Pulmonary artery endothelial cell (primary cell): Measurements from ENCODE around the gene CASP14. TPM values are rescaled to one million over a fixed set of nuclear protein-coding genes. Genes with fewer than 3 reads are reported as not detected.

Experiments
- total RNA-seq: library from RNA; depleted of rRNA; stranded (reverse); fragments of >200 nt; gene quantifications from 2 replicates; pipeline ENCODE4 v1.2.3, GENCODE V29; 2014

Gene CASP14
- total RNA-seq, 1 donor from 2014 or later: not detected

Other genes starting within 250 kb of the CASP14 start
- gene OR7A5, start 214.3 kb upstream of the CASP14 start, total RNA-seq: not detected in 2 replicates
- not detected in 2 replicates for gene OR7C1, start 214.3 kb upstream of the CASP14 start, total RNA-seq
- gene OR7A10, start 200.6 kb upstream of the CASP14 start, total RNA-seq: not detected in 2 replicates
- not detected in 2 replicates for gene OR7A17, start 163.3 kb upstream of the CASP14 start, total RNA-seq
- not detected in 2 replicates for gene OR7C2, start 108.0 kb upstream of the CASP14 start, total RNA-seq
- not detected in 2 replicates for gene SLC1A6, start 69.6 kb upstream of the CASP14 start, total RNA-seq
- not detected in 2 replicates for gene OR1I1, start 32.7 kb downstream of the CASP14 start, total RNA-seq
- 9.4 and 12.4 TPM in 2 replicates for gene SYDE1, start 57.9 kb downstream of the CASP14 start, total RNA-seq
- gene NOTCH3, start 151.5 kb downstream of the CASP14 start, total RNA-seq: 0.95 and 1.1 TPM in 2 replicates
- 0.07 TPM in 1 of 2 replicates, not detected in the other for gene EPHX3, start 183.0 kb downstream of the CASP14 start, total RNA-seq